HG03457 (cell line): Measurements from ENCODE around the gene MYO7B.

Source experiments
- ATAC-seq: cut with Tn5 transposase; IDR thresholded peaks from one replicate; pipeline ENCODE4 v1.9.1; 2021; ENCODE audit warnings: moderate number of reproducible peaks; ENCODE audit not compliant: unreplicated experiment

The MYO7B gene

GRCh38 chr2:127535422-127535901 lies at the start of gene MYO7B:
TSS of gene MYO7B (plus strand) at chr2:127535683. CDS start at chr2:127559723, 24,040 bp downstream.
- no peak for ATAC-seq

- no peak for ATAC-seq
These were observed 49.8 kb upstream of the MYO7B start for GRCh38 chr2:127485694-127486071.

- ATAC-seq, result no peak
These were observed 49.0 kb upstream of the MYO7B start for GRCh38 chr2:127486247-127487058.

- ATAC-seq, result no peak
These were observed 45.2 kb upstream of the MYO7B start for GRCh38 chr2:127490283-127490682.

GRCh38 chr2:127498386-127498785 lies 37.1 kb upstream of the MYO7B start:
- ATAC-seq, result no peak

- no peak for ATAC-seq
These were observed 32.0 kb upstream of the MYO7B start for GRCh38 chr2:127503491-127503890.

- no peak for ATAC-seq
These were observed 30.7 kb upstream of the MYO7B start for GRCh38 chr2:127504552-127505430.

- no peak for ATAC-seq
These were observed 29.0 kb upstream of the MYO7B start for GRCh38 chr2:127506510-127506909.

- ATAC-seq, result no peak
These were observed 27.4 kb upstream of the MYO7B start for GRCh38 chr2:127508023-127508630.

GRCh38 chr2:127508631-127509034 lies 26.9 kb upstream of the MYO7B start:
- ATAC-seq, result no peak

GRCh38 chr2:127510073-127510472 lies 25.4 kb upstream of the MYO7B start:
- ATAC-seq, result no peak

GRCh38 chr2:127511090-127511695 lies 24.3 kb upstream of the MYO7B start:
- no peak for ATAC-seq

- no peak for ATAC-seq
These were observed 23.6 kb upstream of the MYO7B start for GRCh38 chr2:127511917-127512316.

- no peak for ATAC-seq
These were observed 23.1 kb upstream of the MYO7B start for GRCh38 chr2:127512362-127512761.

- no peak for ATAC-seq
These were observed 21.4 kb upstream of the MYO7B start for GRCh38 chr2:127514076-127514475.

GRCh38 chr2:127514485-127514884 lies 21.0 kb upstream of the MYO7B start:
- no peak for ATAC-seq

- ATAC-seq, result no peak
These were observed 20.0 kb upstream of the MYO7B start for GRCh38 chr2:127515383-127515915.

GRCh38 chr2:127516041-127516762 lies 19.3 kb upstream of the MYO7B start:
- no peak for ATAC-seq

GRCh38 chr2:127517465-127517864 lies 18.0 kb upstream of the MYO7B start:
- ATAC-seq, result no peak

GRCh38 chr2:127520424-127520823 lies 15.1 kb upstream of the MYO7B start:
- no peak for ATAC-seq
